HG02759 (cell line): ENCODE results near the gene GRIK4.
A peak's percentile ranks its signal among the peaks of the same experiment; 100 is the strongest.
"Not testable (repeated sequence)": the region's sequence is repeated elsewhere in the genome, so short reads cannot be mapped to it uniquely, and the experiment has no call there.

Source experiments
- ATAC-seq: cut with Tn5 transposase; IDR thresholded peaks from one replicate; pipeline ENCODE4 v1.9.1; 2021; ENCODE audit warnings: mild to moderate bottlenecking, moderate library complexity; ENCODE audit not compliant: unreplicated experiment

The GRIK4 gene

DNA sequence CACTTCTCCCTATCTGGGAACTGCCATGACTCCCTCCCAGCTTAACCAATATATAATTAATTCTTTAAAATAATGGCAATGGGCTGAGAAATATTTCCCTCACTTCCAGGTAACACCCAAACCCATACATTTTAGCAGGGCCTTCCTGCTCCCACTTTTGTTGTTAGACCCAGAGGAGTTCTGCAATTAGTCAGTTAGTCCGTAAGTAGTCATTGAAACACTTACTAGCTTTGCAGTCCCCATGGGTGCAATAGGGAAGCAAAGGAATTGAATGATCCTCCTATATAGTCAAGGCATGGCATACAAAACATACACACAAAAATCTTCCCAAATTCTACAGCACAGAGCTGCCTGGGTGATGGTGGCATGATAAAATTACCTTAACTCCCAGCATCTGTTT is 258.4 kb downstream of the GRIK4 start:
- ATAC-seq = no peak

DNA sequence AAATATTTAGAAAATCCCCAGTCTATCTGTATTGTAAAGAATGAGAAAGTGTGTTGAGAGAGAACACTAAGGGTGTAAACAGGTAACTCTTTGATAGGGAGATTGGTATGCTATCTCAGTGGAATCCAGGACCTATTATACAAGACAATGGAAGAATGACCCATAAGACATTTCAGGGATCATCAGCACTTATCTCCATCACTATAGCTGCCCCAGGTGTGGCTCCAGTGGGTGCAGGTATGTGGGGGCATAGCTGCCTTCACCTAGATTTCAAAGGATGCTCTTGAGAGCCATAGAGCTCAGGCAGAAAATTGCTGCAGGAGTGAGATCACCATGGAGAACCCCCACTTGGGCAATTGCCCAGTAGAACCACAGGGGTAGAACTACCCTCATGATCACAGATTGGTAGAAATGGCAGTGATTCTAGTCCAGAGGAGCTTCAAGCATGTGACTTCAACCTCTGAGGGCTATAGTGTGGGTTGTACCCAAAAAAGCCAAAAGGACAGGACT is 260.1 kb downstream of the GRIK4 start:
- no peak for ATAC-seq

DNA sequence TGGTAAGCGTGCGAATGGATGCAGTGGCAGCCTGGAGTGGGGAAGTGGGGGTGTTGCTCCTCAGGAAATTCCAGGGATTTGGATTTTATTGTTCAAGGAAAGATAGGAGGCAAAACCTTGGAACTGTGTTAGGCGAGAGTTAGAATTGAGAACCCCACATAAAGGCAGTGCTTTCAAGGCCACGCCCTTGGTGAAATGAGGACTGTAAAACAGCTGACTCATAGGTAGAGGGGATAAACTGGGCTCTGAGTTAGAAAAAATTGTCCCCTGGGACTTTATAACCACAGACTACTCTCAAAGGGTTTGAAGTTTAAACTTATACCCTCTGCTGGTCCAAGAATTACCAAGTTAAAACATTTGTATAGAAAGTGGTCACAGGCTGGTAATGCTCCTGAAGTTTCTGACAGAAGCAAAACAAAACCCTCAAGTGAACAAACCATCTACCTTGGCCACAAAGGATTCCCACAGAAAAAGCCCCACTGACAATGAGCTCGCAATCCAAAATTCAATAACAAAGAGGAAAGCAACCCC is 262.0 kb downstream of the GRIK4 start:
- ATAC-seq = peak; percentile 81

DNA sequence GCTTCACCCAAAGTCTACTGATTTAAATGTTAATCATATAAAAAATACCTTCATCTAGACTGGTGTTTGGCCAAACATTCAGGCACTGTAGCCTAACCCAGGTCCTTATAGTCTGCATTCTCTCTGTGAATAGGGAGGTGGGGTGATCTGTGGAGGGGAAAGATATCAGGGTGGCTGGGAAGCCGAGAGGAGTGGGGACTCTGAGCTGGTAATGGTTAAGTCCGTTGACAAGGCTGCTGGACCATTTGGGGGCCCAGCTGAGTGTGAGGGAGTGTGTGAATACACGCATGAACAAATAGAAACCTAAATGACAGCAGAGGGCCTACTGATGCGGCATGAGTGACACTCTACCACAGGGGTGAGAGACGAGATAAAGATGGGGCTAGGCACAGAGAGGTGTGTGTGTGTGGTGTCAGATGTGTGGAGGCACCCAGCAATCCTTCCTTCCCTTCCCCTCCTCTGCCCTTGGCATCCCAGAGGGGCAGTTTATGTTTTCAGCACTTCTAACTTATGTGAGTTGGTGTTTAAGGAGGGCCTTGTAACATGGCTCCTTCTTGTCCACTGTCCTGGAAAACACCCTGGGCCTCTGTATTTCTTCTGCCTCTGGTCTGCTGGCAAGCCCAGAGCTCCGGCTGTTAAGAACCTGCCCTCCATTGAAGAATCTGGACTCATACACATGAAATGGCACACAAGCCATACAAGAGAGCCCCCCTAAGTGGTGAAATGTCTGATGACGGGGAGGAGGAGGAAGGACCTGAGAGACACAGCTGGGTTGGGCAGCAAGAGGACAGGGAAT is 263.2 kb downstream of the GRIK4 start:
- no peak for ATAC-seq

DNA sequence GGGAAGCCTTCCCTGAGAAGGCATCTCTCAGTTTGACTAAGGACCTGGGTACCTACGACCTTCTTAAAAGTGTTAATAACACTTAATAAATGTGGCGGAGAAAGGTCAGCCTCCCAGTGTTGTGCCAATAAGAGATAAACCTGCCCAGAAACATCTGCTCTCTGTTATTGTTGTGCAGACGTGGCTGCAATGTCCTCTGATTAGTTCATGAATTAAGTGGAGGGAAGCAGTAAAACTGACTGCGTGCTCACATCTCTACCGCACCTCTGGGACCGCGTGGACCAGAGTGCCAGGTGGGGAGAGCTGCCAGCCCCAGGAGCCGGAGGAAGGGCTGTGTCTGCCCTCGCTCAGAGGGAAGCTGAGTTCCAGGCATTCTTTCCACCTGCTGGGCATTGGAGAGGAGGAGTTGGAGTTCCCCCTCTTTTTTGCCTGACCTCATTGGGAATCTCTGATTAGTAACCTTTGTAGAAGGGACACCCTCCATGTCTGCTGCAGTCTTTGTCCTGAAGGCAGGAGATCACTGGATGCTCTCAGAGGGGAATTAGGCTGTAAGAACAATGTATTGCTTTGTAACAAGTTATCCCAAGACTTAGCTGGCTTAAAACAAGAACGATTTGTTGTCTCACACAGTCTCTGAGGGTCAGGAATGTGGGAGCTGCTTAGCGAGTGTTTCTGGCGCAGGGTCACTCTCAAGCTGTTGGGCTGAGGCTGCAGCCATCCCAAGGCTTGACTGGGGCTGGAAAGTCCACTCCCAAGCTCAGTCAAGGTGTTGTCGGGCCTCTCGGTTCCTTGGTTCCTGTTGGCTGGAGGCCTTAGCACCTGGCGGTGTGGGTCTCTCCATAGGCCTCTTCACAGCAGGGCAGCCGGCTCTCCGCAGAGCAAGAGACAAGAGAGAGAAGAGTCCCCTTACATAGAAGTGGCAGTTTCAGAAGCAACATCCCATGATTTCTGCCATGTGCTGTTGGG is 264.7 kb downstream of the GRIK4 start:
- no peak for ATAC-seq

DNA sequence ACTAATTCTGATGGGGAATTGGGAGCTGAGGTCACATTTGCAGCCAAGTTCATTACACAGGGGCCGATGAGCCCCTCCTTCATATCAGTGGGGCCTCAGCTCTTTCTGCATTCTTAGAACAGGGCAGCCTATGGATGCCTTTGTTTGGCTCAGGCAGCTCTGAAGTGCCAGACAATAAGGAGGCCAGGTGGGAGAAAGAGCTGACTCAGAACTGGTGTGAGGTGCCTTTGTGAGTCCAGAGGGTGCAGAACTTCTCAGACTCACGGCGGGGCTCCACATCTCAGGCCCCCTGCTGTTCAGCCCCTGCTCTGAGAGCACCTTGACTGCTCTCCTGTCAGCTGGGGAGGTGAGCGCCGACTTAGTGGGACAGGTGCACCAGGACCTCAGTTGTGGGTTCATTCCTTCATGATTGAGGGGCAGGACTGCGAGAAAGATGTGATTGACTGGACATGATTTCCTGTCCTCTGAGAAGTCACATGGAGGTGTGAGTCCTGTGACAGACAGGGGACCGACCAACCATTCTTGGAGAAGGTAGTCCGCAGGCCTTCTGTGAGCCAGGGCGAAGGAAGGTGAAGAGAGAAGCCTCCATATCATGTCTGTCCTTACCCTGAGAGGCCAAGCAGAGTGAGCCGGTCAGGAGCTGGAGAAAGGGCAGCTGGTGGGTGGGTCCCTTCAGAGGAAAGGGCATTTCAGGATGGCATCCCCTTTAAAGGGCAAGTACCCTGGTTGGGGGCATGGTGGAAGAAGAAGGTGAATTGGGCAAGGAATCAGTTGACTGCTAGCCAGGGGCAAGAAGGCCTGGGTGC is 267.3 kb downstream of the GRIK4 start:
- no peak for ATAC-seq

DNA sequence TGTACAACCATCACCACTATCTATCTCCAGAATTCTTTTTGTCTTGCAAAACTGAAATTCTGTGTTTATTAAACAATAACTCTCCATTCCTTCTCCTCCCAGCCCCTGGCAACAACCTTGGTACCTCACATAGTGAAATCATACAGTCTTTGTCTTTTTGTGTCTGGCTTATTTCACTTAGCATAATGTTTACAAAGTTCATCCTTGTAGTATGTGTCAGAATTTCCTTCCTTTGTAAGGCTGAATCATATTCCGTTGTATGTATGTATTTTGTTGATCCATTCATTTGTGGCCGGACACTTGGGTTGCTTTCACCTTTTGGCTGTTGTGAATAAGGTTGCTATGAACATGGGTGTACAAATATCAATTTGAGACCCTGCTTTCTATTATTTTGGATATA is 268.7 kb downstream of the GRIK4 start:
- ATAC-seq = no peak

DNA sequence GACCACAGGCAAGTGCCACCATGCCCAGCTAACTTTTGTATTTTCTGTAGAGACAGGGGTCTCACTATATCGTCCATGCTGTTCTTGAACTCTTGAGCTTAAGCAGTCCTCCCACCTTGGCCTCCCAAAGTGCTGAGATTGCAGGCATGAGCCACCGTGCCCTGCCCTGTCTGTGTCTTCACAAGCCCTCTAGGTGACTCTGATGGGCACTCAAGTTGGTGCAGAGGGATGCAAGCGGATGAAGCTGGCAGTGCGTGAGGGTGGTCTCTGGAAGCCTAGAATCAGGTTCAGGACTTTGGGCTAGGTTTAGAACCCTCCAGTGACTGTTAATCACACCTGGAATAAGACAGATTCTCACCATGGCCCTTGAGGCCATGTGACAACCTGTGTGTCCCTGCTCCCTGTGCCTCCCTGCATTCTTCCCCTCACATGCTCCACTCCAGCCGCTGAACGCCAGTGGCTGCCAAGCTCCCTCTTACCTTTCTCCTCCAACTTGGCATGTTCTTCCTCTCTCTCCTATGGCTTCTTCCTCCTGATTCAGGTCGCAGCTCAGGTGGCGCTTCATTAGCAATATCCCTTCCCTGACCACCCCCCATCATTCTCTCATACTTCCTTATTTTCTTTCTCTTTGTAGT is 270.1 kb downstream of the GRIK4 start:
- no peak for ATAC-seq

DNA sequence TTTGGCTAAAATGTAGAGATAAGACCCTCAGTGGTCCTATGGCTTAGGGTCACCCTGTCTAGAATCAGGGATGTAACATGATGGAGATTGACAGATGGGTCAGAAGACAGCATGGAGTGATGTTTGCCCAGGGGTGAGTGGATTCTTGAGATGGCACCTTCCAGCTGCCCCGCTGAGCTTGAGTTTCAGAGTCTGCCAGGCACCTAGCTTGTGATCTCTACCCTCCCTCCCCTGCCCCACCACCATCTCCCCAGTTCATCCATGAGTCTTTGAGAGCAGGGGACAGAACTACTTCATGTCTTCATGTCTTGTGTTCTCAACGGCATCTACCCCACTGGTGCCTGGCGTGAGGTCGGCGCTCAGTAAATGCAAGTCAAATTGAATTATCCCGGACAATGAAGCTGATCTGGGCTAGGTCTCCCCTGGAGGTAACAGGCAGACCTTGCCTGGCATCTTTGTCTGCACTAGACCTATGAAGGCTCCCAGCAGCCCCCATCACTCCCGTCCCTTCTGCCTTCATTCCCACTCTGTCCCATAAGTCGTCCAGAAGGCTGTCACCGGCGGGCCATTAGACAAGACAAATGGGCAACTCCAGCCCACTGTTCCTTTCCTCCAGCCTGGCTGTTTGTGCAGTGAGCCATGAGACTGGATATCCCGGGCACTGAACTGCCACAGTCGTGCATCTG is 273.2 kb downstream of the GRIK4 start:
- ATAC-seq = no peak

DNA sequence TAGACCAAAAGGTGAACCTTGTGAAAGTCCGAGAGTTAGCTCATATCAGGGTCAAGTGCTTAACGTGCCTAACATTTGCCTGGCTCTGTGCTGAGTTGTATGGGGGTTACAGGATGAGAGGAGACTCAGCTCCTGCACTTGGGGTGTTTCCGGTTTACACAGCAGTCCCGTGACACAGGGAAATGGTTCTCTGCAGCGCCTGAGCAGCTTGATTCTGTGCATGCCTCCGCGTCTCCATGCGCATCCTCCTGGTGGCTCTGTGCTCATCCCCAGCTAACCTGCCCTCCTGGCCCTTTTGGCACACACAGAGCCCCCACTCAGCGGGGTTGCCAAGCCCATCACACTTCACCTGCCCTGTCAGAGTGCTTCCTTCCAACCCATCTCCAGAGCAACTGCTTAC is 274.0 kb downstream of the GRIK4 start:
- ATAC-seq = no peak

DNA sequence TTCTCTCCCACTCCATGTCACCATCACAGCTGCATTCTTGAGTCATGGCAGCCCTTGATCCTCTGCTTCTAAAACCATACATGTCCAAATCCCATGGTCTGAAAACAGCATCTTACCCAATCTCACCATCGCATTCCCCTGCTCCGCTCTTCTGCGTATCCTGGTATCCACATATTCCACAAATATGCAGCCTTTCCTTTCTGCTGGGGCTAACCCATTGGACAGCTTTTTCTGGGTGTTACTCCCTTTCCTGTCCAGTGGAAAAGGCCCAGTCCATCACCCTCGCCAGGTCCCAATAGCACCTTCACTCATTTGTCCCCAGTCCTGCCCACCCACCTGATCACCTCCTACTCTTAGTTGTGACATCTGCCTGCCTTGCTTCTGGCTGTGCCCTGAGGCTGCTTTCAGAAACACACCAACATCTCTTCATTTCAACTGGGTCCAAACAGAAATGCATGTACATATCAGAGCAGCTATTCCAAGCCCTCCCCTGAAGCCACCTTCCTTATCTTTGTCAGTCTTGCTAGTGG is 274.7 kb downstream of the GRIK4 start:
- no peak for ATAC-seq

DNA sequence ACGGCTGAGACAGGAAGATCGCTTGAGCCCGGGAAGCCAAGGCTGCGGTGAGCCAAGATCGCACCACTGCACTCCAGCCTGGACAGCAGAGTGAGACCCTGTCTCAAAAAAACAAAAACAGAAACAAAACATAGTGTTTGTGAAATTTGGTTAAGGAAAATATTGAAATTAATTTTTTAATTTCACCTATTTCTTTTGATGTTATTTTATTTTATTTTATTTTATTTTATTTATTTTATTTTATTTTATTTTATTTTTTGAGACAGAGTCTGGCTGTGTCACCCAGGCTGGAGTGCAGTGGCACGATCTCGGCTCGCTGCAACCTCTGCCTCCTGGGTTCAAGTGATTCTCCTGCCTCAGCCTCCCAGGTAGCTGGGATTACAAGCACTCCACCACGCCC is 275.7 kb downstream of the GRIK4 start:
- not testable (repeated sequence) for ATAC-seq

DNA sequence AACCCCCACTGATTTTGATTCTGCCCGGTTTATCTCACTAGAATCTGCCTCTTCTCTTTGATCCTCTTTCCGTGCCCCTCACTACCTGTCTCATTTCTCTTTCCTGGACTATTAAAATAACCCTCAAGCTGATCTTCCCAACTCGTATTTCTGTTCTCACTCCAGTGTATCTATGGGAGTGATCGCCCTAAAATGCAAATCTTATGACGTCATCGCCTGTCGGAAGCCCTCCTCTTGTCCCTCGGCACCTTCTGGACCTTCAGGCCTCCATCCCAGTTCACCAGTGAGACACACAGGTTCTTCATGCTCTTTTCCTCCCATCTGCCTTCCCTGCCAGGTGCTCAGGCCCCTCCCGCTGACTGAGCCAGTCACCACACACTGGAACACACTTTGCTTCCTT is 277.8 kb downstream of the GRIK4 start:
- no peak for ATAC-seq

DNA sequence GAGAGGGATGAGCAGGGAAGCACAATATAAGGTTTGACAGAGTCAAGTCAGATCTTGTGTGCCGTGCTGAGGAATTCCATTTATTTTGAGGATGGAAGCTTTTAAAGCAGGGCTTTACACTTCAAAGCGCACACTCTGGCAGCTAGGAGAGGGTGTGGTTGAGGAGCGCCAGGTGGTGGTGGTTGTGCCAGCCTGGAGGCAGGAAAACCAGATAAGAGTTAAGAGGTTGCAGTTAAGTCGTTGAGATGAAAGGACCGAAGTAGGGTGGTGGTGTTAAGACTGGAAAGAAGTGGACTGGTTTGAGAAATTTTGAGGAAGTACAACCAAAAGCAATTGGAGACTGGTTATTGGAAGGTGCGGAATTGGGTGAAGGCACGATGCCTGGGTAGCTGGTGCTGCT is 280.8 kb downstream of the GRIK4 start:
- ATAC-seq = no peak

DNA sequence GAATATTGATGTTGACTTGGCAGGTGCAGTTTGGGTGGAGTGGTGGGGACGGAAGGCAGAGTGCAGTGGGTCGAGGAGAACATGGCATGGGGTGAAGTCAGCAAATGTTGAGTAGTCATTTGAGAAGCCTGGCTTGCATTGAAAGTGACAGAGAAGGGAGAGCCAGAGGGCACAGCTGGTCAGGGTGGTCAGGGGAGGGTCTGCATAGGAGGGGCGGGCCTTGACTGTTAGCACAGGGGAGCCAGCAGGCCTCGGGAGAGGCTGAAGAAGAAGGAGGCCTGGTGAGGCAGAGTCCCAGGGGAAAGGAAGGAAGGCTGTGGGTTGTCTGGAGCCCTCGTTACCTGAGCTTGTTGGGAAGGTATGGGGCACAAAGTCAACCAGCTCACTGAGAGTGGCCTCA is 281.6 kb downstream of the GRIK4 start:
- no peak for ATAC-seq

DNA sequence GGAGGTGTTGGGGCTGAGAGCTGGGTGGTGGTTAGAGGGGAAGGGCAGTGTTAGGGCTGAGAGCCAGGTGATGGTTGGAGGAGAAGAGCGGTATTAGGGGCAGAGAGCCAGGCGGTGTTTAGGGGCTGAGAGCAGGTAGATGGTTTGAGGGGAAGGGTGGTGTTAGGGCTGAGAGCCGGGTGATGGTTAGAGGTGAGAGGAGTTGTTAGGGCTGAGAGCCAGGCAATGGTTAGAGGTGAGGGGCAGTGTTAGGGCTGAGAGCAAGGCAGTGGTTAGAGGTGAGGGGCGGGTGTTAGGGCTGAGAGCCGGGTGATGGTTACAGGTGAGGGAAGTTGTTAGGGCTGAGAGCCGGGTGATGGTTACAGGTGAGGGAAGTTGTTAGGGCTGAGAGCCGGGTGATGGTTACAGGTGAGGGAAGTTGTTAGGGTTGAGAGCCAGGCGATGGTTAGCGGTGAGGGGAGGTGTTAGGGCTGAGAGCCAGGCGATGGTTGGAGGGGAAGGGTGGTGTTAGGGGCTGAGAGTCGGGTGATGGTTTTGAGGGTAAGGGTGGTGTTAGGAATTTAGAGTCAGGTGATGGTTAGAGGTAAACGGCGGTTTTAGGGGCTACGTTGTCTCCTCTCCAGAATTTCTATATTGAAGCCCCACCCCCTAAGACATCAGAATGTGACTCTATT is 282.4 kb downstream of the GRIK4 start:
- no peak for ATAC-seq

DNA sequence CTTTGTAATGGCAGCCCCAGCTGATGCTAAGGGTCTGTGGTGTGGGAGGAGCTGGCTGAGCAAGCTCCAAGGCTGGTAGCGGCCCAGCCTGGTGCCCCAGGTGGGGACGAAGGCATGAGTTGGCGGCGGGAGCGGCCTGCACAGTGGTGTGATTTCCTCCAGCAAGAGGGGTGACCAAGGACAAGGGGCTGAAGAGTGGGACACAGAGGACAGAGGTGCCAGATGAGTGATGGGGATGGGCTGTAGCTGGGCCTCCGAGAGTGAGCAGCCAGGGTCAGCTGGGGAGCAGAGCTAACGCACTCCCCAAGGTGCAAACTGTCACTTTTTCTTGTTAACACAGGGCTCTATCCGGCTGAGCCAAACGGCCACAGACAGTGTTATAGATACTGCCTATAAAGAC is 283.2 kb downstream of the GRIK4 start:
- no peak for ATAC-seq

DNA sequence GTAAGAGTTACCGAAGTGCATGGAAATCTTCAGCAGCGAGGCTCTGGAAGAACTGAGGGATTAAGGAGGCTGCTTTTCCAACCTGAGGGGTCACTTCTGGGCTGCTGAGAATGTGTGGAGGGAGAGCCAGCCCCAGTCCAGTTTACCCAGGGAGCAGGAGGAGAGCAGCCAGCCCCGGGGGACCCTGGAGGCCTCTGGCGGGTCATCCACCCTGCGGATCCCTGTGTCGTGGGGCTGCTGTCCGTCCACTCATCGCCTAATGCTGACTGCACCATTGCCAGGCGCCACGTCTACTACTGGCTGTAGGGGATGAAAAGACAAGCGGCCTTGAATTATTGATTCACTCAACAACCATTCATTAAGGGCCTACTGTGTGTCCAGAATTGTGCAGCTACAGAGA is 283.6 kb downstream of the GRIK4 start:
- ATAC-seq = no peak

DNA sequence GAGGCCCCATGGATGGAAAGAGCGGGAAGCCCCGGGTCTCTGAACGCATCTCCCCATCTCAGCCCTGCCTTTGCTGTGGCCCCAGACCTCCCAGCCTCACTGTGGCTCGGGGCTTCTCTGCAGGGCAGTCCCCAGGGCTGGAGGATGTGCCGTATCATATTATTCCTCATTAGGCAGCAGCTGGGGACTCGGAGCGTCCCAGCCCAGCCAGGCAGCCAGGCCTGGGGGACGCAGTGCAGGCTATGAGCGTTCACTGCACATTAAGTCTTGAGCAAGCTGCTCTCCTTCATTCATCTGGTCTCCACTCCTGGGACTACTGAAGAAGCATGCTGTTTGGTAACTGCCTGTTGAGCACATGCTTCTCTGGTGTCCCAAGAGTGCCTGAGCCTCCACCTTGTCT is 285.6 kb downstream of the GRIK4 start:
- no peak for ATAC-seq
